Endothelial cell (in vitro differentiated cells): Measurements from ENCODE around the gene OVOL1. TPM values are rescaled to one million over a fixed set of nuclear protein-coding genes. Genes with fewer than 3 reads are reported as not detected.

Experiments
- DNase-seq: peaks from one replicate; pipeline ENCODE4 v3.0.0; 2021; ENCODE audit warnings: low spot score
- H3K27ac Mint-ChIP-seq: one replicate; pipeline ENCODE4 v1.8.0; 2021; ENCODE audit warnings: mixed read lengths, inconsistent platforms; ENCODE audit not compliant: unreplicated experiment
- H3K27me3 Mint-ChIP-seq: one replicate; pipeline ENCODE4 v1.8.0; 2021; ENCODE audit warnings: mild to moderate bottlenecking, moderate library complexity, mixed read lengths, inconsistent platforms; ENCODE audit not compliant: unreplicated experiment
- H3K36me3 Mint-ChIP-seq: one replicate; pipeline ENCODE4 v1.8.0; 2021; ENCODE audit warnings: mild to moderate bottlenecking, low read depth, mixed read lengths, inconsistent platforms; ENCODE audit not compliant: unreplicated experiment
- H3K4me1 Mint-ChIP-seq: one replicate; pipeline ENCODE4 v1.8.0; 2021; ENCODE audit warnings: mild to moderate bottlenecking, mixed read lengths, inconsistent platforms; ENCODE audit not compliant: unreplicated experiment
- H3K4me3 Mint-ChIP-seq: one replicate; pipeline ENCODE4 v1.8.0; 2021; ENCODE audit warnings: mild to moderate bottlenecking, mixed read lengths, inconsistent platforms; ENCODE audit not compliant: unreplicated experiment
- H3K9me3 Mint-ChIP-seq: one replicate; pipeline ENCODE4 v1.8.0; 2021; ENCODE audit warnings: mixed read lengths, inconsistent platforms; ENCODE audit not compliant: unreplicated experiment
- long read RNA-seq: library from polyadenylated mRNA; unstranded; transcript quantifications from one replicate; pipeline ENCODE4 v2.0.0, GENCODE V29; 2020; ENCODE audit not compliant: unreplicated experiment
- total RNA-seq: library from RNA; stranded (reverse); fragmentation: NEBNext Ultra II Directional; extraction: Animal tissue kit (Norgen Biotek cat#: 25700); gene quantifications from one replicate; pipeline ENCODE4 v1.2.1, GENCODE V29; 2021; ENCODE audit not compliant: unreplicated experiment
- TF ChIP-seq, protein P1 (sequence below): fragments of 200-600 bp; sonication (generic); IDR thresholded peaks from one replicate; pipeline ENCODE4 v1.5.0; 2021; ENCODE audit warnings: antibody characterized with exemption; ENCODE audit not compliant: unreplicated experiment

The OVOL1 gene
- not detected for total RNA-seq
- long read RNA-seq, result 0 reads

DNA sequence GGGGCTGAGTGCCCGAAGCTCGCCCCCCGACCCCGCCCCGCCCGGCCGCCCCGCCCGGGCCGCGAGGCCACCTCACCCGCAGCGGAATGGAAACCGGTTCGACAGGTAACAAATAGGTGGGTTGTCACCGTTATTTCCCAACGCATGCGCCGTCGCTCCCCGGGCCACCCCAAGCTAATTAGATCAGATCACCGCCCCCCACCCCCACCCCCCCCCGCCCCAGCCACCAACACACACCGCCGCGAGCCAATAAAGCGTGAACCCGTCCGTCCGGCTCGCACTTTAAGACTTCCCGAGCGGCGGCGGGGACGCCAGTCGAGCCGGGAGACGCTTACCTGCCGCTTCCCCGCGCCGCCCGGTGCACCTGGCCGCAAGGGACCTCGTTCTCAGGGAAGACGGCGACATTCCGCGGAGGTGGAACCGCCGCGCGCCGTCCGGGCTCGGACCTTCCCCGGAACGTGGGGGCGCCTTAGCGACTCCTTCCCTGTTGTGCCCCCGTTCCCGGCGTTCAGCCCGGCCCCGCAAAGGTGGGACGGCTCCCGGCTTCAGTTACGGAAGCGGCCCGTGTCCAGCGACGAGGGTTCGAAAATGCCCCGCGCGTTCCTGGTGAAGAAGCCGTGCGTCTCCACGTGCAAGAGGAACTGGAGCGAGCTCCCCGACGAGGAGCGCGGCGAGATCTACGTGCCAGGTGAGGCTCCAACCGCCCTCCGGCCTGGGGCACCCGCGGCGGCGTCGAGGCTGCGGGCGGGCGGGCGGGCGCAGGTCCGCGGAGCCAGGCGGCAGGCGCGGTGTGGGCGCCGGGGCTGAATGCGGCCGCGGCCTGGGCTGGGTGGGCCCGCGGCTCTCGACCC lies at the start of gene OVOL1:
Gene OVOL1 (plus strand): TSS at position 278 of the 851 bp plus-strand sequence. CDS start 311 bp downstream, at position 589.
- TF ChIP-seq, protein P1, sequence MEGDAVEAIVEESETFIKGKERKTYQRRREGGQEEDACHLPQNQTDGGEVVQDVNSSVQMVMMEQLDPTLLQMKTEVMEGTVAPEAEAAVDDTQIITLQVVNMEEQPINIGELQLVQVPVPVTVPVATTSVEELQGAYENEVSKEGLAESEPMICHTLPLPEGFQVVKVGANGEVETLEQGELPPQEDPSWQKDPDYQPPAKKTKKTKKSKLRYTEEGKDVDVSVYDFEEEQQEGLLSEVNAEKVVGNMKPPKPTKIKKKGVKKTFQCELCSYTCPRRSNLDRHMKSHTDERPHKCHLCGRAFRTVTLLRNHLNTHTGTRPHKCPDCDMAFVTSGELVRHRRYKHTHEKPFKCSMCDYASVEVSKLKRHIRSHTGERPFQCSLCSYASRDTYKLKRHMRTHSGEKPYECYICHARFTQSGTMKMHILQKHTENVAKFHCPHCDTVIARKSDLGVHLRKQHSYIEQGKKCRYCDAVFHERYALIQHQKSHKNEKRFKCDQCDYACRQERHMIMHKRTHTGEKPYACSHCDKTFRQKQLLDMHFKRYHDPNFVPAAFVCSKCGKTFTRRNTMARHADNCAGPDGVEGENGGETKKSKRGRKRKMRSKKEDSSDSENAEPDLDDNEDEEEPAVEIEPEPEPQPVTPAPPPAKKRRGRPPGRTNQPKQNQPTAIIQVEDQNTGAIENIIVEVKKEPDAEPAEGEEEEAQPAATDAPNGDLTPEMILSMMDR, result no peak
- Mint-ChIP-seq H3K27me3 (peaks cover 20% of the 10 kb centered on the region), H3K36me3 (peaks cover 4% of the 10 kb centered on the region), H3K4me1 (no peaks in the 10 kb centered on the region), H3K27ac (no peak within 1 kb of the TSS), H3K4me3 (no peak within 1 kb of the TSS), H3K9me3 (no peaks in the 10 kb centered on the region)
- no peak for DNase-seq

DNA sequence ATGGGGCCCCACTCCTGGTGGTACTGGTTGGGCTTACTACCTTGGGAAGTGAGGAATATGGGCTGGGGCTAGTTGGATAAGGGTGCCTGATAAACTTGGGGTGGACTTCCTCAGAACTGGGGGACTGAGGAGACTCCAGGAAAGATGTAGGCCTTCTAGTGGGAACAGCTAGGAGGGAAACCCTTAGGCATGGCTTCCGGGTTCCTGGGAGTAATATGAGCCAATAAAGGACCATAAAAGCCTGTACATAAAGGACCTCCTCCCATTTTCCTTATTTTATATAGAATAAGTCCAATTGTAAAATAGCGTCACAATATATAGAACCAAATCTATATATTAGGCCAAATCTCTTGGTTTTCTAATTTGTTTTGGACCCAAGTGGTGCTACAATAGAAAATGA lies 47.8 kb upstream of the OVOL1 start:
- H3K27ac Mint-ChIP-seq, result no peak overlapping the region

DNA sequence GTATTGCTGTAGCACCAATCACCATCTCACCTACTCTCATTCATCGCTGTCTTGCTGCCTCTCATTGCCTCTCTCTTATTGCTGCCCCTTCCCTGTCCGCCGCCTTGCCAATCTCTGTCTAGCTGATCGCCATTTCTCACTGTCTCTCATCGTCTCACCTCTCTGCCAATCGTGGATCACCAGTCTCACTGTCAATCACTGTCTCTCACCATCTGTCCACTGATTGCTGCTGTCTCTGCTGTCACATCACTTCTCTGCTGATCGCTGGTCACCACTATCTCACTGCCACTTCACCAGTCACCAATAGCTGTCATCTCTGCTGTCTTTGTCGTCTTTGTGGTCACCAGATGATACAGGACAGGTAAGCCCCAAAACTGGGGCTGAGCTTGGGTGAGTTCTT lies 45.7 kb upstream of the OVOL1 start:
- Mint-ChIP-seq H3K4me3 (no peak overlapping the region), H3K27me3 (peaks cover 2% of the 10 kb centered on the region)
- TF ChIP-seq, protein P1, result no peak

More for the DNA sequence above, 47.8 kb upstream of the OVOL1 start:
- peaks cover 3% of the 10 kb centered on the region for H3K36me3 Mint-ChIP-seq
- no peak overlapping the region for H3K4me3 Mint-ChIP-seq
- H3K4me1 Mint-ChIP-seq, result peaks cover 8% of the 10 kb centered on the region
- H3K27me3 Mint-ChIP-seq, result peaks cover 5% of the 10 kb centered on the region
- DNase-seq, result no peak
- TF ChIP-seq, protein P1, result no peak
- no peaks in the 10 kb centered on the region for H3K9me3 Mint-ChIP-seq

DNA sequence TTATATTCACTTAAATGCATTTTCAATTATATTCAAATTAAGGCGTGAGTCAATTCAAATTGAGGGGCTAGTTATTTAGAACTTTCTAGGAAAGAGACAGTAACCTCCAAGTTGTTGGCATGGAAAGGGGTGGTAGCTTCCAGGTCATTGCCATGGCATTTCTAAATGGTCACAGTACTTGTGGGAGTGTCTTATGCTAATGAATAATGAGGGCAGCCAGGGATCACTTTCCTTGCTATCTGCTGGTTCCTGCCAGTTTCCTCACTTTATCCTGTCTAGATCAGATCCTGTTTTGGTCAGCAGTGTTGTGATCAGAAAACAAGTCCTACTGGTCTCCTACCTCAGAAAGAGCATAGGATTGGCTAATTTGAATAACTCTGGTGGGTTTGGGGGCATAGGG lies 44.5 kb upstream of the OVOL1 start:
- no peak overlapping the region for H3K4me3 Mint-ChIP-seq
- peaks cover 8% of the 10 kb centered on the region for H3K4me1 Mint-ChIP-seq
- H3K36me3 Mint-ChIP-seq, result no peaks in the 10 kb centered on the region
- H3K27ac Mint-ChIP-seq, result peak overlapping the region; percentile 95
- TF ChIP-seq, protein P1, result no peak
- DNase-seq, result no peak
- no peaks in the 10 kb centered on the region for H3K9me3 Mint-ChIP-seq
- peaks cover 2% of the 10 kb centered on the region for H3K27me3 Mint-ChIP-seq

More for the DNA sequence above, 45.7 kb upstream of the OVOL1 start:
- no peaks in the 10 kb centered on the region for H3K36me3 Mint-ChIP-seq
- DNase-seq, result no peak
- H3K9me3 Mint-ChIP-seq, result no peaks in the 10 kb centered on the region
- no peak overlapping the region for H3K27ac Mint-ChIP-seq
- peaks cover 8% of the 10 kb centered on the region for H3K4me1 Mint-ChIP-seq

DNA sequence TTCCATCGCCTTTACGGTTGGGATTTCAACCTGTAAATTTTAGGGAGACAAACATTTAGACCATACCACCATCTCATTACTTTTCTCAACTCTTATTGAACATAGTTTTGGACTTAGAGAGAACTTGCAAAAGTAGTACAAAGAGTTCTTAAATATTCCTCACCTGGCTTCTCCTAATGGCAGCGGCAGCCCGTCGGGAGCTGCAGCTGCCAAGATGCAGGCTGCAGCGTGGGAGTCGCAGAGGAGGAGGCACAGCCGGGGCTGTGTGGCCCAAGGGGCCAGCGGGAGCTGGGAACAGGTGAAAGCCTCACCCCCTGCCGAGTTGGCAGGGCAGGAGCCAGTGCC lies 43.2 kb upstream of the OVOL1 start:
- no peaks in the 10 kb centered on the region for H3K9me3 Mint-ChIP-seq
- peaks cover 8% of the 10 kb centered on the region for H3K4me1 Mint-ChIP-seq
- H3K27ac Mint-ChIP-seq, result peak overlapping the region; percentile 58
- peak overlapping the region; percentile 15 for H3K4me3 Mint-ChIP-seq
- H3K36me3 Mint-ChIP-seq, result no peaks in the 10 kb centered on the region
- DNase-seq, result no peak
- peaks cover 2% of the 10 kb centered on the region for H3K27me3 Mint-ChIP-seq
- TF ChIP-seq, protein P1, result no peak
